Activated T-cell treated with anti-CD3 and anti-CD28 coated beads for 48 hours (primary cell): ENCODE results near the gene RHO.

Experiments
- DNase-seq: peaks from one replicate; pipeline ENCODE4 v3.0.0-alpha.2; 2020; ENCODE audit warnings: low read depth

Gene RHO

GRCh38 chr3:129559565-129560079 lies 31.2 kb downstream of the RHO start:
- no peak for DNase-seq

GRCh38 chr3:129560269-129560787 lies 31.9 kb downstream of the RHO start:
- DNase-seq = no peak

DNA sequence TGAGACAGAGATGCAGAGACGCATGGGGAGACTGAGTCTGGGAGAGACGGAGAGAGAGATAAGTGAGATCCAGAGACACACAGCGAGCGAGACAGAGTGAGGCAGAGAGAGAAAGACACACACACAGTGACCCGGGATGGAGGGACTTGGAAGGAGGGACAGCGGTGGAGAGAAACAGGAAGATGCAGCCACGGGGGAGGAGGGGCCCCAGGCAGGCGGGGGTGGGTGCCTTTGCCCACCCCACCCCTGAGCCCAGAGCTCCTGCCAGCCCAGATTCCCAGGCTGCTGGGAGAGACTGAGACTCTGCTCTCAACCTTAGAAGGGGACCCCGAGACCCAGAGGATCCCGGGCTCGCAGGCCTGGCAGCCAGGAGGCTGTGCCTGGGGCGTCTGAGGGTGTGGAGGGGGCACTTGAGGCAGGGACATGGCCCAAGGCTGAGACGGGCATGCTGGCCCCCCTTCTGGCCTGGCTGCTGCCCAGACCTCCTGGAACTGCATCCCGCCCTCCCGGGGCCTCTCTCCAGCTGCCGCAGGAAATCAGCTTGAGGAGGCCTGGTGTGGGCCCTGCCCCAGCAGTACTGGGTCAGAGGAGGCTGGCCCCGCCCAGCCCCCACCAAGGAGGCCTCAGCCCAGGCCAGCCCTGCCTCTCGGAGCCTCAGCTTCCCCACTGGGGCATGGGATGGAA lies 32.6 kb downstream of the RHO start:
- DNase-seq = no peak

DNA sequence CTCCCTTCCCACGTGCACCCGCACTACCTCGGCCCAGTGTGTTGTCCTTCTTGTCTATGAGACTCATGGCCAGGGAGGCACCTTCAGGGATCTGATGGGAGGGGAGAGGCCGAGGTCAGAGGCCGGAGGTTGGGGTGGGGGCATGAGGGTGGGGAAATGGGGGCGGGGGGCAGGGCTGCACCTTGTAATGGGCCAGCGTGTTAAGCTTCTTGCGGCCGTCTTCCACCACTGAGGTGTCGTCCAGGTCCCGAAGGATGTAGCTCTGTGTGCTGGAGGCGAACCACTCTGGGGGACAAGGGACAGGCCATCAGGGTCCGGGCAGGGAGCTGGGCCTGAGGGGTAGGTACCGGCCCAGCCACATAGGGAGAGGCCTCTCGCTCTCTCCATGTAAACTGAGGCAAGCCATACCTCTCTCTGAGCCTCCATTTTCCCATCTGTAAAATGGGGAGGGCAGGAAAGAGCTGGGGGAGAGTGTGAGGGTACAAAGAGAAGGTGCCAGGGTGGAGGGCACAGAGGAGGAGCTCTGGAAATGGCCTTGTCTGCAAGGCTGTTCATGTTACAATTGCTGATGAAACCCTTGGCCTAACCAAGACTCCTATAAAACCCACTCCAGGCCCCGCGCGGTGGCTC lies 33.3 kb downstream of the RHO start:
- DNase-seq = no peak

- DNase-seq = no peak
Observed at GRCh38 chr3:129562803-129563202, 34.4 kb downstream of the RHO start.

DNA sequence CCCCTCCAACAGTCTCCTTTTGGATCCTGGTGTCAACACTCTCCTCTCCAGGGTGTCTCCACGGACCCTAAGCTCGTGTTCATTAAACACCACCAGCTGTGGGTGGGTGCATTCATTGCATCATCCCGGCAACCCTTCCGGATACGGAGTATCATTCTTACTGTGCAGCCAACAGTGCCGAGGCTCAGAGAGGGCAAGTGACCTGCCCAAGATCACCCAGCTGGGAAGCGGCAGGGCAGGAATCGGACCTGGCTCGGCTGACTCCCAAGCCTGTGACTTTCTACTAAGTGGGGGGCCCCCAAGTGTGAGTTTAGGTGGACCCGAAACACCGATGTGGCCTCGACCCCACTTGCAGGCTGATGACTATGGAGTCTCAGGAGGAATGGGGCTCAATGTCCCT lies 34.9 kb downstream of the RHO start:
- no peak for DNase-seq

DNA sequence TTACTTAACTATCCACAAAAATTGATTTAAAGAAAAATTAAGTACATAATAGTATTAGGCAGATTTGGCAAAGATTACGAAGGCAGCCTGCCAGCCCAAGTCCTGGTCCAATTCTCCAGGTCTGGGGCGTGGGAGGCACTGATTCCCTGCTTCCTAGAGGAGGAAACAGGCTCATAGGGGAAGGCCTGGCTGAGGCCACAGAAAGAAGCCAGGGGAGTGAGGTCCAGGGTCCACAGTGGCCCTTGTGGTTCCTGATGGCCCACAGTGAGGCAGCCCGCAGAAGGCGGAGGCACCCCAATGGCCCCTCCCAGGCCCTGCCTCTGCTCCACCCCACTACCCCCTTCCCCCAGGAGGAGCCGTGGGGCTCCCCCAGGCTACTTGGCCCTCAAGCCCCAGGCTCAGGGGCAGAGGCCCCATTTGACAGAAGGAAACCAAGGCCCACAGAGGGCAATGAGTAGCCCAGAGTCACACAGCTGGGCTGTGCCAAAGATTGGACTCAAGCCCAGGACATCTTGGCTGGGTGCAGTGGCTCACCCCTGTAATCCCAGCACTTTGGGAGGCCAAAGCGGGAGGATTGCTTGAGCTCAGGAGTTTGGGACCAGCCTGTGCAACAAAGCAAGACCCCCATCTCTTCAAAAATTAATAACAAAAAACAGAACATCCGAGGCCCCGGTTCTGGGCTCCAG lies 35.6 kb downstream of the RHO start:
- DNase-seq = no peak

DNA sequence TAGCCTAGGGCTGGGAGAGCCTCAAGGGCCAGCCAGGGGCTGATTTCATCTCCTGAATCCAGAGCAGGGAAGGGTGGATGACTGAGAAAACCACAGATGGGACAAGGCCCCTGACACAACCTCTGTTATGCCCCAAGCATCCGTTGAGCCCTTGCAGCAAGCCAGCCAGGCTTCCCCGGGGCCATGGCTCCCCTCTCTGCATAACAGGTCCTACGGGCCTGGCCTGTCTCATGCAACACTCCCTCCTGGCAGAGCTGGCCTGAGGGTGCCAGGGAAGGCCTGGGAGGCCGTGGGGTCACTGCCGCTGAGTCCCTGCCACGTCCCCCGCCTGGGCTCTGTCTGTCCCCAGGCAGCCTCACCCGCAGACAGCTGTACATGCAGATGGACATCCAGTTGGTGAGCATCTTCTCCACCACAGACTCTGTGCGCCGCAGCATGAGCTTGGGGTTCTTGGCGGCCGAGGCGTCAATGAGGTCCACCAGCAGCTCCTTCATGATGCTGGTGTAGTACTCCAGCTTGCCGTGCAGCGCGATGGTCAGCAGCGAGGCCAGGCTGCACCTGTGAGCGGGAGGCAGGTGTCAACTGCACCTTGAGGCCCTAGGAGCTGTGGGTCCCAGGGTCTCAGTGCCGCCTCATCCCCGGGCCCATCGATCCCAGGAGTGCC lies 36.7 kb downstream of the RHO start:
- no peak for DNase-seq

- no peak for DNase-seq
Observed at GRCh38 chr3:129565902-129566301, 37.5 kb downstream of the RHO start.

GRCh38 chr3:129567176-129567705 lies 38.8 kb downstream of the RHO start:
- no peak for DNase-seq

- DNase-seq = no peak
Observed at GRCh38 chr3:129567939-129568338, 39.5 kb downstream of the RHO start.

- no peak for DNase-seq
Observed at GRCh38 chr3:129569856-129570255, 41.4 kb downstream of the RHO start.

GRCh38 chr3:129571605-129572547 lies 43.4 kb downstream of the RHO start:
- DNase-seq = no peak

DNA sequence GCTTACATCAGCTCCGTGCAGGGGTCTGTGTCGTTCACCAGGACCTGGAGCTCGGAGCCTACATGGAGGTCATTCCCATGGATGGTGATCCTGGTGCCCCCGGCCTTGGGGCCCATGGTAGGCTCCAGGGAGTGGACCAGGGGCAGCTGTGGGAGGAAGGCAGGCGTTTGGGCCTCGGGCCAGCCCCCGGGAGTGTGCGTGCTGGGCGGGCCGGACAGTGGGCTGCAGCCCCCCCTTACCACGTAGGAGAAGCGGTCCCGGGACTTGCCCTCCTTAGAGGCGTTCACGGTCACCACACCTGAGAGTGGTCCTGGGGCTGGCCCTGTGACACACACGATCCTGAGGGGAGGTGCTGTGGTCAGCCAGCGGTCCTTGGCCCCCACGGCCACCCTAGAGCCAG lies 44.2 kb downstream of the RHO start:
- no peak for DNase-seq

GRCh38 chr3:129573493-129573892 lies 45.1 kb downstream of the RHO start:
- no peak for DNase-seq

DNA sequence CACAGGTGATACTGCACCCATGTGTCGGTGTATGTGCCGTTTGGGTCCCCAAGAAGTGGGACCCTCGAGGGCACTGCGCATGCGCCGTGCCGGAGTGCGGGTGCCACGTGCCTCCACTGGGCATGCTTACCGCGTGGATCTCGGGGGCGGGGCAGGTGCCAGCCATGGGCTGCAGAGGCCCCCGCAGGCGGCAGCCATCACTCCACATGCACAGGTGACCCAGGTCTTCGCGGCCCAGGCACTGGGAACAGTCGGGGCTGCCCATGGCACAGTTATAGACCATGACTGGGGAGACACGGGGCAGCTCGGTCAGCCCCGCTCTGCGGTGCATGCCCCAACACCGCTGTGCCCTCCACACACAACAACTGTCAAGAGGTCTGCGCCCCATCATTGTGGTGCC lies 45.8 kb downstream of the RHO start:
- DNase-seq = no peak

- no peak for DNase-seq
Observed at GRCh38 chr3:129575233-129575996, 47.0 kb downstream of the RHO start.

DNA sequence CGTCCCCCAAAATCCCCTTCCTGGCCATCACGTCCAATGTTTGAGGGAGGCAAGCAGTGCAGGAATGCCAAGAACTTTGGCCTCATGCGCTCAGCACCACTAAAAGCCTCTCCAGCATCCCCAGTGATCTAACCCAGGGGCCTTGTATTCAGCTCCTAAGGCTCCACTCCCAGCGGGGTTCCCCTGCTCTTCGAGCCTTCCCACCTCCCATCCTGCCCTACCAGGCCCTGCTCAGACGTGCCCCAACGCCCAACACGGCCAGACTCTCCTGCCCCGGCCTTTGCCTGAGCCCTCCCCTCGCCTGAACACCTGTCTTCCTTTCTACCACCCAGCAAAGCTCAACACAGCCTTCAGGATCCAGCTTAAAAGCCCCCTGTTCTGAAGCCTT lies 47.6 kb downstream of the RHO start:
- no peak for DNase-seq

DNA sequence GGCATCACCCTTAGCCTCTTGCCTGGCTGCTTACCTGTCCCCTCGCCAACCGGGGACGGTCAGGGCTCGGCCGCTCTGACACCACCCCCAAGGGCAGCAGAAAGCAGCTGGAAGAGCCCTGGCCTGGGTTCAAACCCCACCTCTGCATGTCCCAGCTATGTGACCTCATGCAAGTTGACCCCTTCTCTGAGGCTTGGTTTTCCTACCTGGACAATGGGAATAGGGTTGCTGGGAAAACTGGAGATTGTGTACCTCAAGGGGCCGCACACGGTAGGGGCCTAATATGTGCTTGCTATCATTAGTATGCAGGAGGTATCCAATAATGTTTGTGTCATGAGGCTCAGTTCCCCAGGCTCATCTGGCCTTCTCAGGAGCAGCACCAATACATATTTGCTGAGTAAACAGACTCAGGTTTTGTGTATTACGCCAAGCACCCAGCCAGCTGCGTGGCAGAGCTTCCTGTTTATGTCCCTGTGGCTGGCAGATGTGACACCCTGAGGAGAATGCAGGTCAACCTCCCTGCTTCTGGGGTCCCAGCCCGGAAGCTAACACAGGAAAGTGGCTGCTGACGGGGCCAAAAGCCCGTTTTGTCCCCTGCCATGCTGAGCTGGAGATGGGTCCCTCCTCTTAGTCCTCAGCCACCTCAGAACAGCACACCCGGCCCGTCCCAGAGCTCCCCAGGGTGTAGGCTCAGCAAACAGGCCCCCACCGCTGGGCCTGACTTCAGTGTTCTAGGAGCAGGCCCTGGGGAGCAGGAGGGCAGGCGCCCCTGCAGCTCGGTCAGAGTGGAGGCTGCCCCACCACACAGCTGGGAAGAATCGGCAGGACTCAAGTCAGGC lies 48.3 kb downstream of the RHO start:
- DNase-seq = no peak
